ENCODE results near the gene RREB1. TPM values are rescaled to one million over a fixed set of nuclear protein-coding genes. Genes with fewer than 3 reads are reported as not detected.
"Not testable (repeated sequence)": the region's sequence is repeated elsewhere in the genome, so short reads cannot be mapped to it uniquely, and the experiment has no call there.

Gene RREB1
- total RNA-seq, 1 donor from 2014 or later, result 28.3 TPM

GRCh38 chr6:7271205-7271534, 163.4 kb downstream of the RREB1 start:
- DNase-seq (ENCODE audit: low read depth, low spot score), result no peak
- H3K27ac Mint-ChIP-seq (ENCODE audit: unreplicated experiment), result no peak overlapping the region
- no peaks in the 10 kb centered on the region for H3K9me3 Mint-ChIP-seq
- H3K4me3 Mint-ChIP-seq, result no peak overlapping the region
- H3K27me3 Mint-ChIP-seq (ENCODE audit: low read depth), result no peaks in the 10 kb centered on the region
- no peak for TF ChIP-seq CTCF (conservative IDR thresholded peaks at IDR 0.05)
- peaks cover 4% of the 10 kb centered on the region for H3K36me3 Mint-ChIP-seq (ENCODE audit: low read depth)
- peaks cover 5% of the 10 kb centered on the region for H3K4me1 Mint-ChIP-seq

GRCh38 chr6:7273709-7274108, 165.9 kb downstream of the RREB1 start:
- no peak for DNase-seq (ENCODE audit: low read depth, low spot score)
- Mint-ChIP-seq H3K27ac (ENCODE audit: unreplicated experiment) (no peak overlapping the region), H3K9me3 (no peaks in the 10 kb centered on the region), H3K36me3 (ENCODE audit: low read depth) (peaks cover 2% of the 10 kb centered on the region), H3K27me3 (ENCODE audit: low read depth) (no peaks in the 10 kb centered on the region), H3K4me1 (peaks cover 5% of the 10 kb centered on the region), H3K4me3 (no peak overlapping the region)
- no peak for TF ChIP-seq CTCF (conservative IDR thresholded peaks at IDR 0.05)

GRCh38 chr6:7274525-7274924, 166.8 kb downstream of the RREB1 start:
- H3K36me3 Mint-ChIP-seq (ENCODE audit: low read depth); H3K9me3 Mint-ChIP-seq: not testable (repeated sequence)

GRCh38 chr6:7276199-7276524, 168.4 kb downstream of the RREB1 start:
- no peaks in the 10 kb centered on the region for H3K9me3 Mint-ChIP-seq
- H3K36me3 Mint-ChIP-seq (ENCODE audit: low read depth), result peaks cover 5% of the 10 kb centered on the region
- H3K4me1 Mint-ChIP-seq, result peaks cover 5% of the 10 kb centered on the region
- H3K4me3 Mint-ChIP-seq, result no peak overlapping the region
- H3K27ac Mint-ChIP-seq (ENCODE audit: unreplicated experiment), result no peak overlapping the region
- no peaks in the 10 kb centered on the region for H3K27me3 Mint-ChIP-seq (ENCODE audit: low read depth)
- no peak for DNase-seq (ENCODE audit: low read depth, low spot score)
- TF ChIP-seq CTCF (conservative IDR thresholded peaks at IDR 0.05), result no peak

More at GRCh38 chr6:7274525-7274924, 166.8 kb downstream of the RREB1 start:
- not testable (repeated sequence) for H3K4me1 Mint-ChIP-seq; H3K27ac Mint-ChIP-seq (ENCODE audit: unreplicated experiment); DNase-seq (ENCODE audit: low read depth, low spot score); H3K4me3 Mint-ChIP-seq; H3K27me3 Mint-ChIP-seq (ENCODE audit: low read depth)

- H3K27ac Mint-ChIP-seq (ENCODE audit: unreplicated experiment), result no peak overlapping the region
- H3K4me3 Mint-ChIP-seq, result no peak overlapping the region
Measured at GRCh38 chr6:7282097-7282906, 174.5 kb downstream of the RREB1 start.

More at GRCh38 chr6:7282097-7282906, 174.5 kb downstream of the RREB1 start:
- H3K9me3 Mint-ChIP-seq, result no peaks in the 10 kb centered on the region
- peaks cover 7% of the 10 kb centered on the region for H3K36me3 Mint-ChIP-seq (ENCODE audit: low read depth)
- H3K27me3 Mint-ChIP-seq (ENCODE audit: low read depth), result no peaks in the 10 kb centered on the region
- no peak for DNase-seq (ENCODE audit: low read depth, low spot score)
- TF ChIP-seq CTCF (conservative IDR thresholded peaks at IDR 0.05), result no peak
- H3K4me1 Mint-ChIP-seq, result no peaks in the 10 kb centered on the region

Data from neural crest cell (in vitro differentiated cells).